Measurements from ENCODE around the gene PCLAF.

GRCh38 chr15:64381000-64381751 is at the start of gene PCLAF:
- TF ChIP-seq ZNF384 (IDR thresholded peaks at IDR 0.05) (no peak), ARNT (IDR thresholded peaks at IDR 0.05) (no peak), LEF1 (IDR thresholded peaks at IDR 0.05; ENCODE audit: borderline replicate concordance) (no peak), FOXA1 (IDR thresholded peaks at IDR 0.05) (no peak), SP1 (IDR thresholded peaks at IDR 0.05) (no peak), L3MBTL2 (conservative IDR thresholded peaks at IDR 0.05) (peak; percentile 84), TARDBP (IDR thresholded peaks at IDR 0.05) (no peak), BHLHE40 (IDR thresholded peaks at IDR 0.05; ENCODE audit: borderline replicate concordance) (no peak)

All from HEK293T (cell line).